Colonic mucosa (tissue), 4 donors: Measurements from ENCODE around the gene NKAIN2. TPM values are rescaled to one million over a fixed set of nuclear protein-coding genes. Genes with fewer than 3 reads are reported as not detected.

Experiments
- DNase-seq: peaks from one replicate; pipeline ENCODE4 v3.0.0-alpha.2; 2020
- H3K27ac ChIP-seq: fragments of 200-600 bp; one replicate; pipeline ENCODE4 v1.8.0; 2021
- H3K27me3 ChIP-seq: fragments of 200-600 bp; one replicate; pipeline ENCODE4 v1.8.0; 2021
- H3K36me3 ChIP-seq: fragments of 200-600 bp; one replicate; pipeline ENCODE4 v1.8.0; 2021
- H3K4me1 ChIP-seq: fragments of 200-600 bp; one replicate; pipeline ENCODE4 v1.8.0; 2021; ENCODE audit warnings: mild to moderate bottlenecking
- H3K4me3 ChIP-seq: fragments of 200-600 bp; one replicate; pipeline ENCODE4 v1.8.0; 2021
- H3K9ac ChIP-seq, 2 donors: one replicate each; pipeline ENCODE4 v1.7.0; 2013; ENCODE audit warnings: control low read depth in 2 of 2, low read depth in 2 of 2, low read length in 2 of 2
- H3K9me3 ChIP-seq: fragments of 200-600 bp; one replicate; pipeline ENCODE4 v1.8.0; 2021
- intact Hi-C: fragments of 100-400 bp; cut with DNase I; formaldehyde crosslinking; loops from one replicate; pipeline ENCODE4 v1.14.1; 2022
- total RNA-seq, 2 donors: library from RNA; stranded (reverse); fragmentation: NEBNext Ultra II Directional in 1 of 2; extraction: Animal tissue kit (Norgen Biotek cat#: 25700) in 1 of 2; gene quantifications; one replicate each; pipeline ENCODE4 v1.2.1, GENCODE V29; 2021
- TF ChIP-seq, protein P1 (sequence below): fragments of 200-600 bp; IDR thresholded peaks from one replicate; pipeline ENCODE4 v1.8.0; 2022; ENCODE audit warnings: antibody characterized with exemption, mild to moderate bottlenecking
- donor health status: healthy.
- donor health status: DM: no; HTN: no; CAD: no.
- donor health status: DM: no; HTN: no; CAD: no.

The NKAIN2 gene
- total RNA-seq, 2 donors from 2014 or later: 0.21 TPM; not detected in 1

DNA sequence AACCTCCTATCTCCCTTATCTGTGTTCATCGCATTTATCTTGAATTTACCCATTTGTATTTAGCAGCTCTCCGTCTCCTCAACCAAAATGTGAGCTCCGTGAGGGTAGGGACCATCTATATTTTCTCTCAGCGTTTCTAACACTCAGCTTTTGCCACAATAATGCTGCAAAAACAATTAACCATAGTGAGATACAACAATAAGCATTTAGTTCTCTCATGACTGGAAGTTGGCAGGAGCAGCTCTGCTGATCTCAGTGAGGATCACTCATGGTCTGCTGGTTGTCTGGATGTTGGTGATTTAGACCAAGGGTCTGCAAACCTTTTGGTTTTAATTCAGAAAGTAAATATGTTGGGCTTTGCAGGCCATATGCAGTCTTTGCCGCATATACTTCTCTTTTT lies 763.7 kb downstream of the NKAIN2 start:
- Histone ChIP-seq H3K27ac (no peak overlapping the region), H3K4me1 (no peaks in the 10 kb centered on the region), H3K9me3 (no peaks in the 10 kb centered on the region), H3K4me3 (no peak overlapping the region), H3K27me3 (no peaks in the 10 kb centered on the region), H3K36me3 (no peaks in the 10 kb centered on the region), H3K9ac (no peak overlapping the region)
- no peak for DNase-seq
- TF ChIP-seq, protein P1, sequence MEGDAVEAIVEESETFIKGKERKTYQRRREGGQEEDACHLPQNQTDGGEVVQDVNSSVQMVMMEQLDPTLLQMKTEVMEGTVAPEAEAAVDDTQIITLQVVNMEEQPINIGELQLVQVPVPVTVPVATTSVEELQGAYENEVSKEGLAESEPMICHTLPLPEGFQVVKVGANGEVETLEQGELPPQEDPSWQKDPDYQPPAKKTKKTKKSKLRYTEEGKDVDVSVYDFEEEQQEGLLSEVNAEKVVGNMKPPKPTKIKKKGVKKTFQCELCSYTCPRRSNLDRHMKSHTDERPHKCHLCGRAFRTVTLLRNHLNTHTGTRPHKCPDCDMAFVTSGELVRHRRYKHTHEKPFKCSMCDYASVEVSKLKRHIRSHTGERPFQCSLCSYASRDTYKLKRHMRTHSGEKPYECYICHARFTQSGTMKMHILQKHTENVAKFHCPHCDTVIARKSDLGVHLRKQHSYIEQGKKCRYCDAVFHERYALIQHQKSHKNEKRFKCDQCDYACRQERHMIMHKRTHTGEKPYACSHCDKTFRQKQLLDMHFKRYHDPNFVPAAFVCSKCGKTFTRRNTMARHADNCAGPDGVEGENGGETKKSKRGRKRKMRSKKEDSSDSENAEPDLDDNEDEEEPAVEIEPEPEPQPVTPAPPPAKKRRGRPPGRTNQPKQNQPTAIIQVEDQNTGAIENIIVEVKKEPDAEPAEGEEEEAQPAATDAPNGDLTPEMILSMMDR: no peak
- intact Hi-C loops: no loop called here

DNA sequence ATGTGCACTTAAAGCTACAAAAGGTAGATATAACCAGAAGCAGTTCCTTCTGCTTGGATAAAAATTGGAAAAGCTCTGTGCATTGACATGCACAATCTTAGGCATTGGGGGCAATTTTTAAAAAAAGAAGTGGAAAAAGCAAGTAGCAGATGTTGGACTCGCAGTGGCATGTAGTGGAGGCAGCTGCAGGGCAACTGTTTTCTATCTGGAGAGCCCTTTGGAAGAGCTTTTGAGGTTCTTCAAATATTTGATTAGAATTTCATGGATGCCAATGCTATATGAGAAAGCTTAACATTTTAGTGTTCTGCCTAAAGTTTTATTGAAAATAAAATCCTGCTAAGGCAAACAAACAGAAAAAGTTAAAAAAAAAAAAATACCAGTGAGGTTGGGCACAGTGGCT lies 770.3 kb downstream of the NKAIN2 start:
- H3K9me3 ChIP-seq: no peaks in the 10 kb centered on the region
- H3K4me3 ChIP-seq: no peak overlapping the region
- H3K27me3 ChIP-seq: no peaks in the 10 kb centered on the region
- no peaks in the 10 kb centered on the region for H3K4me1 ChIP-seq
- no peak overlapping the region for H3K9ac ChIP-seq
- DNase-seq: no peak
- no peaks in the 10 kb centered on the region for H3K36me3 ChIP-seq
- TF ChIP-seq, protein P1: no peak
- no peak overlapping the region for H3K27ac ChIP-seq
- intact Hi-C loops: no loop called here

DNA sequence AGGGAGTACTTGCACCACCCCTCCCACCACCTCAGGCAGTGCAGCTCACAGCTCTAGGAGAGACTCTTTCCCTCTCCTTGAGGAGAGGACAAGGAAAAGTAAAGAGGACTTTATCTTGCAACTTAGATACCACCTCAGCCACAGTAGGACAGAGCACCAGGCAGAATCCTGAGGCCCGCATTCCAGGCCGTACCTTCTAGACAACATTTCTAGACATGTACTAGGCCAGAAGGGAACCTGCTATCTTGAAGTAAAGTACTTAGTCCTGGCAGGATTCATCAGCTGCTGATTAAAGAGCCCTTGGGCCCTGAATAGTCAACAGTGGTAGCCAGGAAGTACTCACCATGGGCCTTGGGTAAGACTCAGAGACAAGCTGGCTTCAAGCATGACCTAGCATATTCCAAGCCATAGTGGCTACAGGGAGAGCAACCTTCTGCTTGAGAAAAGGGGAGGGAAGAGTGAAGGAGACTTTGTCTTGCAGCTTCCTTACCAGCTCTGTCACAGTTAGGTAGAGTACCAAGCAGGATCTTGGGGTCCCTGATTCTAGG lies 774.1 kb downstream of the NKAIN2 start:
- Histone ChIP-seq H3K4me1 (no peaks in the 10 kb centered on the region), H3K36me3 (no peaks in the 10 kb centered on the region), H3K9ac (no peak overlapping the region), H3K27me3 (no peaks in the 10 kb centered on the region), H3K27ac (no peak overlapping the region), H3K4me3 (no peak overlapping the region), H3K9me3 (no peaks in the 10 kb centered on the region)
- DNase-seq: no peak
- intact Hi-C loops: no loop called here
- TF ChIP-seq, protein P1: no peak

DNA sequence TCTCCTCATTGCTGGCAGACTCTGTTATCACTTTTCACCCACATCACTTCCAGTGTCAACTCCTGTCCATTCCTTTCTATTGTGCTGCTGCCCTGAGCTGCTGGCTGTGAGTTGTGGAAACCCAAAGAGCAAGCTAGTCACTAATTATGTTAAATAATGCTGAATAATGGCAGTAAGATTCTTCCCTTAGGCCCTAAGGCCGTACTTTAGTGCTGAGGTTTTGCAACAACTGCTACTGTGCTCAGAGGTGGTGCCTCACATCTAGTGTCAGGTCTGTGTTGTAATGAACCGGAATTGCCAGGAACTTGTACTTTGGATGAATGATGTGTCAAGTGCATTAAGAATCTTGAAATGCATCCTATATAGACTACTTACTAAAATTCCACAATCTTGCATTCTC lies 786.3 kb downstream of the NKAIN2 start:
- no peaks in the 10 kb centered on the region for H3K27me3 ChIP-seq
- no peaks in the 10 kb centered on the region for H3K36me3 ChIP-seq
- no peak for DNase-seq
- H3K4me1 ChIP-seq: no peaks in the 10 kb centered on the region
- H3K27ac ChIP-seq: no peak overlapping the region
- H3K9ac ChIP-seq: no peak overlapping the region
- intact Hi-C loops: no loop called here
- TF ChIP-seq, protein P1: no peak
- no peak overlapping the region for H3K4me3 ChIP-seq
- no peaks in the 10 kb centered on the region for H3K9me3 ChIP-seq

DNA sequence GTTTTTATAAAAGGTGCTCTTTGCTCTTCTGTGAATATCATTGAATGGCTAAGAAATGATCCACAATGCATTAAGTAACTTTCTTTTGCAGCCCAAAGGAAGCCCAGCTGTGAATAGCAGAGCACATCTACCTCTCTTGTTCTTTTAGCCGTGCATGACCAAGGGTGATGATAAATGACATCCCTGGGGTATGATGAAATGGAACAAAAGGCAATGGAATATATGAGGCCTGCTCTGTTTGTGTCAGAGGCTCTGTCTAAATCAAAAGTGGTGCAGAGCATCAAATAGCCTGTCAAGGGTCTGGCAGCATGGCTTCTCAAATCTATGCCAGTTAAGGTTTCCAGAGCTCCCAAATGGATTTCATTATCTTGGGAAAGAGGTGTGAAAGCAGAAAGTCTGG lies 796.0 kb downstream of the NKAIN2 start:
- no peak overlapping the region for H3K9ac ChIP-seq
- H3K27ac ChIP-seq: no peak overlapping the region
- H3K27me3 ChIP-seq: no peaks in the 10 kb centered on the region
- TF ChIP-seq, protein P1: no peak
- H3K36me3 ChIP-seq: no peaks in the 10 kb centered on the region
- H3K9me3 ChIP-seq: no peaks in the 10 kb centered on the region
- H3K4me3 ChIP-seq: no peak overlapping the region
- intact Hi-C loops: no loop called here
- no peaks in the 10 kb centered on the region for H3K4me1 ChIP-seq
- no peak for DNase-seq
